Right lobe of liver (tissue), 6 donors: ENCODE measurements around the gene ATP11C. TPM values are rescaled to one million over a fixed set of nuclear protein-coding genes. Genes with fewer than 3 reads are reported as not detected.
"Not testable (repeated sequence)": the region's sequence is repeated elsewhere in the genome, so short reads cannot be mapped to it uniquely, and the experiment has no call there.

ENCODE experiments used
- ATAC-seq, 4 donors: fragments of 200-7000 bp; cut with Tn5 transposase; one replicate each; pipeline ENCODE4 v1.9.1; 2020; ENCODE audit warnings: mild to moderate bottlenecking in 4 of 4, moderate library complexity in 4 of 4
- DNase-seq, 3 donors: peaks; one replicate each; pipeline ENCODE4 v3.0.0-alpha.2; 2020
- H3K27ac ChIP-seq, 3 donors: fragments of 200-600 bp; one replicate each; pipeline ENCODE4 v1.8.0; 2022
- H3K27me3 ChIP-seq, 2 donors: fragments of 200-600 bp; one replicate each; pipeline ENCODE4 v1.8.0; 2022
- H3K36me3 ChIP-seq, 4 donors: fragments of 200-600 bp; sonication (generic) in 1 of 4; one replicate each; pipeline versions ENCODE4 v1.5.1 to v1.8.0; 2017 to 2022; ENCODE audit warnings: control low read depth in 1 of 4
- H3K4me1 ChIP-seq, 4 donors: fragments of 200-600 bp; sonication (generic) in 1 of 4; one replicate each; pipeline versions ENCODE4 v1.5.1 to v1.8.0; 2017 to 2022; ENCODE audit warnings: control low read depth in 1 of 4
- H3K4me3 ChIP-seq, 3 donors: fragments of 200-600 bp; one replicate each; pipeline ENCODE4 v1.8.0; 2022
- H3K9me3 ChIP-seq, 4 donors: fragments of 200-600 bp; sonication (generic) in 1 of 4; one replicate each; pipeline versions ENCODE4 v1.5.1 to v1.8.0; 2017 to 2022; ENCODE audit warnings: control low read depth in 1 of 4
- CTCF ChIP-seq, 4 donors: fragments of 200-600 bp in 3 of 4; fragments of 450-650 bp in 1 of 4; IDR thresholded peaks; one replicate each; pipeline versions ENCODE4 v1.5.1 to v1.8.0; 2016 to 2022; ENCODE audit warnings: antibody characterized with exemption in 4 of 4, mild to moderate bottlenecking in 2 of 4
- POLR2A ChIP-seq: fragments of 450-650 bp; IDR thresholded peaks from one replicate; pipeline ENCODE4 v1.6.1; 2017; ENCODE audit warnings: antibody characterized with exemption, mild to moderate bottlenecking
- WGBS: methylation state at CpG from one replicate; pipeline ENCODE4 v1.1.6; 2018; ENCODE audit warnings: low coverage, low lambda C conversion rate; ENCODE audit not compliant: insufficient coverage; ENCODE audit errors: missing lambda C conversion rate; 5-methylcytosine and 5-hydroxymethylcytosine counted together
- intact Hi-C, 2 donors: fragments of 100-400 bp; cut with DNase I; formaldehyde crosslinking; loops; one replicate each; pipeline versions ENCODE4 v1.11.2 to v1.14.1; 2022
- total RNA-seq, 6 experiments: library from RNA; depleted of rRNA in 2 of 6; stranded (reverse); fragments of >200 nt in 2 of 6; fragmentation: NEBNext Ultra II Directional in 3 of 6; extraction: Animal tissue kit (Norgen Biotek cat#: 25700) in 3 of 6; gene quantifications; one replicate each; pipeline versions ENCODE4 v1.1.0 to v1.2.4, GENCODE V29; 2016 to 2023
- donor health status: DM: no; HTN: yes; CAD: no.
- donor health status: DM: no; HTN: no; CAD: no.
- donor health status: DM: no; HTN: no; CAD: no.
- donor health status: DM: no; HTN: yes; CAD: no.
- donor health status: DM: no; HTN: yes; CAD: no.

ATP11C gene
- total RNA-seq, 6 experiments from 2014 or later = 21.4 to 34.0 (median 29.1) TPM

GRCh38 chrX:139869796-139870195 is 63.1 kb downstream of the ATP11C start:
- H3K36me3 ChIP-seq = no peaks in the 10 kb centered on the region
- ATAC-seq = no peak
- intact Hi-C loops = no loop called here
- H3K27me3 ChIP-seq = no peaks in the 10 kb centered on the region
- no peak for DNase-seq
- 31% methylated on average over 1 of the region's 1 CpG for WGBS
- TF ChIP-seq POLR2A = no peak
- H3K27ac ChIP-seq = no peak overlapping the region
- H3K4me1 ChIP-seq = no peaks in the 10 kb centered on the region
- H3K4me3 ChIP-seq = no peak overlapping the region
- no peaks in the 10 kb centered on the region for H3K9me3 ChIP-seq

- intact Hi-C loops = no loop called here
- no peaks in the 10 kb centered on the region for H3K4me1 ChIP-seq
- H3K9me3 ChIP-seq = no peaks in the 10 kb centered on the region
- H3K4me3 ChIP-seq = no peak overlapping the region
- no peaks in the 10 kb centered on the region for H3K27me3 ChIP-seq
- no peaks in the 10 kb centered on the region for H3K36me3 ChIP-seq
- DNase-seq = no peak
- TF ChIP-seq CTCF (IDR thresholded peaks at IDR 0.05) (no peak), POLR2A (no peak)
- no peak for ATAC-seq
- WGBS = 86% methylated on average over 3 of the region's 3 CpGs
- H3K27ac ChIP-seq = no peak overlapping the region
These were observed 68.2 kb downstream of the ATP11C start for GRCh38 chrX:139864640-139865039.

- H3K4me1 ChIP-seq = no peaks in the 10 kb centered on the region
- DNase-seq = no peak
- ATAC-seq = no peak
- no peaks in the 10 kb centered on the region for H3K36me3 ChIP-seq
- no peaks in the 10 kb centered on the region for H3K9me3 ChIP-seq
- no peak overlapping the region for H3K4me3 ChIP-seq
- 59% methylated on average over 5 of the region's 5 CpGs for WGBS
- no peak overlapping the region for H3K27ac ChIP-seq
- peak in 2 of 4 donors; percentile 14 to 31 for TF ChIP-seq CTCF (IDR thresholded peaks at IDR 0.05)
- no peak for TF ChIP-seq POLR2A
- H3K27me3 ChIP-seq = no peaks in the 10 kb centered on the region
- intact Hi-C loops = no loop called here
These were observed 70.6 kb downstream of the ATP11C start for GRCh38 chrX:139862208-139862607.

GRCh38 chrX:139856826-139857225 is 76.0 kb downstream of the ATP11C start:
- H3K27me3 ChIP-seq, H3K4me1 ChIP-seq, H3K4me3 ChIP-seq, DNase-seq, intact Hi-C loops, H3K27ac ChIP-seq, ATAC-seq, H3K36me3 ChIP-seq, H3K9me3 ChIP-seq: not testable (repeated sequence)
- WGBS = 56% methylated on average over 3 of the region's 4 CpGs

GRCh38 chrX:139851730-139852129 is 81.1 kb downstream of the ATP11C start:
- Histone ChIP-seq H3K27ac (no peak overlapping the region), H3K9me3 (no peaks in the 10 kb centered on the region), H3K4me1 (no peaks in the 10 kb centered on the region), H3K4me3 (no peak overlapping the region), H3K36me3 (no peaks in the 10 kb centered on the region), H3K27me3 (no peaks in the 10 kb centered on the region)
- intact Hi-C loops = no loop called here
- ATAC-seq = no peak
- DNase-seq = no peak
- TF ChIP-seq CTCF (IDR thresholded peaks at IDR 0.05) = no peak
- TF ChIP-seq POLR2A = no peak
- WGBS = 89% methylated on average over 3 of the region's 3 CpGs

- no peaks in the 10 kb centered on the region for H3K4me1 ChIP-seq
- no peak overlapping the region for H3K27ac ChIP-seq
- ATAC-seq (no peak), DNase-seq (no peak)
- TF ChIP-seq POLR2A = no peak
- no peak for TF ChIP-seq CTCF (IDR thresholded peaks at IDR 0.05)
- intact Hi-C loops = no loop called here
- 41% methylated on average over 2 of the region's 2 CpGs for WGBS
- no peaks in the 10 kb centered on the region for H3K9me3 ChIP-seq
- H3K27me3 ChIP-seq = no peaks in the 10 kb centered on the region
- no peaks in the 10 kb centered on the region for H3K36me3 ChIP-seq
- no peak overlapping the region for H3K4me3 ChIP-seq
These were observed 81.9 kb downstream of the ATP11C start for GRCh38 chrX:139850968-139851367.
